Dedifferentiated amniotic fluid mesenchymal stem cell (primary cell): ENCODE data around the gene SORCS2.

Experiments
- DNase-seq: peaks from one replicate; pipeline ENCODE4 v3.0.0-alpha.2; 2016; ENCODE audit errors: extremely low spot score

SORCS2 gene

DNA sequence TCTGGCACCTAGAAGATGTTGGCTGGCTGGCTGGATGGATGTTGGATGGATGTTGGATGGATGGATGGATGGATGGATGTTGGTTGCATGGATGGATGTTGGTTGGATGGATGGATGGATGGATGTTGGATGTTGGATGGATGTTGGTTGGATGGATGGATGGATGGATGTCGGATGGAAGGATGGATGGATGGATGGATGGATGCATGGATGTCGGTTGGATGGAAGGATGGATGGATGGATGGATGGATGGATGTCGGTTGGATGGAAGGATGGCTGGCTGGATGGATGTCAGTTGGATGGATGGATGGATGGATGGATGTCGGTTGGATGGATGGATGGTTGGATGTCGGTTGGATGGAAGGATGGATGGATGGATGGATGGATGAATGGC lies 145.7 kb downstream of the SORCS2 start:
- DNase-seq = no peak

DNA sequence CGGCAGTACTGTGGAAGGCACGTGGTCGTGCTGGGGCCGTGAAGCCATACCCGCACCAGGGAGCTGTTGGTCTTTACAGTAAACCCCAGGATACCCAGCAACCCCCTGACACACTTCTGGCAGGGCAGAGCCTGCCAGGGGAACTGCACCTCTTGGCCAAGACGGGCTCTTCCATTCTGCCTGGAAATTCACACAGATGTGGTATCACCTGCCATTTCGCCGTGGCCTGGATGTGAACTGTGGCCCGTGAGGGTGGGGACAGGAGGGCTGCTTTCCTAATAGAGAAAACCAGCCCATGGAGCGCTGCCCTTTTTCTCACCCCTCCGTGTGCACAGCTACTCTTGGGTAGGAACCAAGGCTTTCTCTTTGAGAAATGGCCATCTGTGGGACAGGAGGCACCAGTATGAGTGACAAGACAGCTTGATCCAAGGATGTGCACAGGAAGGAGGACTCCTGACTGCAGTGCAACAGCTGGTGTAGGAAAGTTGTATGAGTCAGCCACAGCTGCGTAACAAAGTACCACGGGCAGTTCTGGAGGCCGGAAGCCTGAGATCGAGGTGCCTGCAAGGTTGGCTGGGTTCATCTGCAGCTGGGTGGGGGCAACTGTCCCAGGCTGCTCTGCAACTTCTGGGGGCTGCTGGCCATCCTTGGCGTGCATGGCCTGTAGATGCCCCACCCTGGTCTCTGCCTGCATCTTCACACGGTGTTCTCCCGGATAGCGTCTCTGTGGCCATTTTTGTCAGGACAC lies 146.7 kb downstream of the SORCS2 start:
- DNase-seq = no peak

DNA sequence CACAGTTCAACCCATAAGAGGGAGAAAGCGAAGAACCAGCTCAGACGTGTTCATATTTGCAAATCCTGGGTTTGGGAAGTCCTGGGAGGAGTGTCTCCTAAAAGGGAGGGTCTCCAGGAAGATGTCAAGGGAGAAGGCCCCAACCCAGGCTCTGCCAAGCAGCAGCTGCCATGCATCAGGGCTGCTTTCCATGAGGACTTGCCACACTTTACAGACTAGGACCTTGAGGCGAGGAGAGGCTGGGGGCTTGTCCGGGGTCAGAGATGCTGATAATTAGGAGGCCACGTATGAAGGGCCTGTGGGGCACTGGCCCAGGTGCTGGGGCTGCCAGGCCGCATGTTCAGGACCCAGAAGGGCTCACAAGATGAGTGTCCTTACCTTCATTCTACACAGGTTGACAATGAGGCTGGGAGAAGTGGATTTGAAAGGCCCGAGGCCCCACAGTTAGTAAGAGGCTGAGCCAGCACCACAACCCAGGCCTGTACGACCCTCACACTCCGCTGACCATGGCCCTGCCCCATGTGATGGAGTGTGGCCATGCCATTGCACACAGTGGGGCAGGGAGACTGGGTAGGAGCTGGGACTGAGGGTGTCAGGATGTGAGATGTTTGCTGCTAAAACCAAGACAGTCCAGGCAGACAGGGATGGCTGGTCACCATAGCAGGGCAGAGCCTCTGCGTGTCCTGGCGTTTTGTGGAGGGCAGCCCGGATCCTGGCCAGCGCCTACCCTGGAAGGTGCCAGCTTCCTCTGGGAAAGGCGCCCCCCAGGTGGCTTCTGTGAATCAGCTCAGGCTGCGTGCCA lies 147.6 kb downstream of the SORCS2 start:
- DNase-seq = no peak

DNA sequence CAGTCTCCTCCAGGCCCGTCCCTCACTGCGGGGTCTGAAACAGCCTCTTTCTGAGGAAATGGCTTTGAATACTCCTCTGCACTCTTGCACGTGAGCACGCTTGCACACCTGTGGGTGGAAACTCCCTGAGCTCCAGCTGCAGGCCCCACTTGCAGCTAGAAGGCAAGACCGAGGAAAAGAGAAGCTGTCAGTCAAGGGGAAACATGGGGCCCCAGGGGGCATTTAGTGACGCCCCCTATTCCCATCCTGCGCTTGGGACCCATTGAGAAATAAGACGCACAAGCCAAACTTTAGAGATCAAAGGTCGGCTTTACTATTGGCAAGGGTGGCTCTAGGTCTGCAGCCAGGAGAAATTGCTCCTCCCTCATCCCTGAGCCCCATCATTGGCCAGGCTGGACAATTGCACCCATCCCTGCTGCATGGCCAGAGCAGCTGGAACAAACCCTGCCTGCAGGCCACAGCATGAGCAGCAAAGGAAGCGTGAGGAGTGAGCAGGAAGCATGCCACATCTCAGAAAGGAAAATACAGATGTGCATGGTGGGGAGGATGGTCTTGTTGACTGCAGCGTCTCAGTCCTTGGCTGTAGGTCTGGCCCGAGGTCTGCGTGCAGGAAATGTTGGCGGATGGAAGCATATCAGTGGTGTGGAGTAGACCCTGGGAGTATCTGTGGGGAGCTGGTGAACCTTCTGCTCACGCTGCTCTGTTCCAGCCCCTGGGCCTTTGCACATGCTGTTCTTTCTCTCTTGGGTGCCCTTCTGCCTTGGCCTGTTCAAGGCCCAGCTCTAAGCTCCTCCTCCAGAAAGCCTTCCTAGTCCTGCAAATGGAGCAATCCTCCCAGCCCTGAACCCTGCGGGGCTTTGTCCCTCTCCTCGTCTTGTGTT lies 148.5 kb downstream of the SORCS2 start:
- no peak for DNase-seq

DNA sequence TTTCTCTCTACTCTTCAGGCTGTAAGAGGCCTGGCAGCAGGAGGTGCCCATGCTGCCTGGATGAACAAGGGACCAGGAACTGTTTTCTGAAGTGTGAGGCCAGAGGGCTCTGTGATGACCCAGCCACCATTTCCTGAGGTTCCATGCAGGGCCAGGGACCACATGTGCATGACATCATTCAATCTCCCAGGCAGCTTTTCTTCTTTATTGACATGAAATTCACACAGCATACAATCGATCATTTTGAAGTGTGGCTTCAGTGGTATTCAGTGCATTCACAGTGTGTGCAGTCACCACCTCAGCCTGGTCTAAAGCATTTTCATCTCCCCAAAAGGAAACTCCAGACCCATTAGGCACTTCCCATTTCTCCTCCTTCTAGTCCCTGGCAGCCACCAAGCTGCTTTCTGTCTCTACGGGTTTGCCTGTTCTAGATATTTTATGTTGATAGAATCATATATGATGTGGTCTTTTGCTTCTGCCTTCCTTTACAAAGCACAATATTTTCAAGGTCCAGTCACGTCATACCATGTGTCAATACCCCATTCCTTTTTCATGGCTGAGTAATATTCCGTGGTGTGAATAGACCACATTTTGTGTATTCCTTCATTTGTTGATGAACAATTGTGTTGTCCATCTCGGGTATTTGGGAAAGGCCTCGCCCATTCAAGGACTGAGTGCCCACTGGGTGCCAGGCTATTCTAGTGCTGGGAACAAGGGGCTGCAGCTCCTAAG lies 149.3 kb downstream of the SORCS2 start:
- no peak for DNase-seq

DNA sequence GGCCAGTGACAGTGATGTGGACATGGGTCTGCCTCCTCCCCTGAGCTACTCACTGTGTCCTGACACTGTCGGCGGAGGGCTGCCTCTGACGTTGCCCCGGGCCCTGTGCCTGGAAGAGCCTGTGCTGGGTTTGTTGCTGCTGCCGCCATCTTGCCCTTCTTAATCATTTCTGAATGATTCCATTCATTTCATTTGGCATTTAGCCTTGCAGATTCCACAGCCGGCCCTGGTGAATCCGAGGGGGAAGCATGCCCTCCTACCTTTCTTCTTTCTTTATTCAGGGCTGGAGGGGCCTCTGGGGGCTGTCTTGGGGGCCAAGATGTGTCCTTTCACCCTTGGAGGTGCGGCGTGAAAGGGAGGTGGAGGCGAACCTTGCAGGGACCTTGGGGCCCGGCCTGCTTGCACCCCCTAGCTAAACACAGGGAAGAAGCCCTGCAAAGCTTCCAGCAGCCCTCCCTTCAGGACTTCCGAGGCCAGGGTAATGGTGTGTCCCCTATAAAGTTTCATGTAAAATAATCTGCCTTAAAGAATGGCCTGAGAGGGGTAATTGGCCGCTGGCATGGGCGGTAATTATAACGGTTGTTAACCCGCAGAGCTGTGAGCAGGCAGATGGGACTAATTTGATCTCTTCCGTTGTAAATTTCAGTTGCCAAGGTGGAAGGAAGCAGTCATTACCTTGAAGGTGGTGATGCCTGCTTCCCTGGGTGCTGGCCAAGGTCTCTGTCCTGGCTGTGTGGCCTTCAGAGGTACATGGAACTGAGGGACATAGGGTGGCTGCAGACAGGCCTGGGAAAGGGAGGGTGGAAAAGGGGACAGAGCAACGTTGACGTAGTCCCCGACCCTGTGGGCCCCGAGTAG lies 150.1 kb downstream of the SORCS2 start:
- DNase-seq = no peak

DNA sequence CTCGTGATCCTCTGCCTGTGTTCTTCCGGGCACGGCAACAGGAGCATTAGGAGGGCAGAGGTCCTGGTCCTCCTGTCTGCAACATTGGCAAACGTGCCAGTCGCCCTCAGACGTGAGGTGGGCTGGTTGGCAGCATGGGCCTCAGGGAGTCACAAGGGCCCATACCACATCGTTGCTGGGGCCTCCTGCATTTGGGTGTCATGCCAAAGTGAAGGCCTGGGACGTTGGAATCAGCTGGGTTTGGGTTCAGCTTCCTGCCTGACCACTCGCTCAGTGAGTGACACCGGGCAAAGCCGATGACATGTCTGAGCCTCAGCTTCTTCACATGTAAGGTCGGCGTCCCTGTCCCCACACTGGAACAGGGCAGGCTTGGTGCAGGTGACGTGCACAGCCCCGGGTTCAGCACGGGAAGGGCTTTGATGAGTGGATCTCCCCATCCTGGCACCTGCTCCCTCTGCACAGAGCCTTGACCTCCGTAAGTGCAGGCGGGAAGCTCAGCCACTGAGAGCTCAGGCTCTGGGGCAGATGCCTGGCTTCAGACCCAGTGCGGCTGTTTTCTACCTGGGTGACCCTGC lies 150.8 kb downstream of the SORCS2 start:
- no peak for DNase-seq

DNA sequence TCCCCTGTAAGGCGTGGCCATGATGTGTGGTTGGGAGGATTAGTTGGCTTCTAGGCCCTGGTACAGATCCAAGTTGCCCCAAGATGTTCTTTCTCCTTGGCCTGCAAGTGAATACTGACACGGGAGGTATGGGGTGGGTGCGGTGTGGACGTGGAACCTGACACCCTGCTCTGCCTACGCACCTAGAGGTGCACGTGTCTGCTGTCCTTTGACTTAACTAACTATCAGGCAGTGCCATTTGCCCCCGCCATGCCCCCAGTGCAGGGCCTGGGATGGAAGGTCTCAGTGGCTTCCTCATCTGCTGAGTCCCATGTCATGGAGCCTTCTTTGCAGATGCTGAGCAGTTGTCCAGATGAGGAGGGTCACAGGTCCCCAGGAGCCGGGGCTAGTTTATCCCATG lies 151.6 kb downstream of the SORCS2 start:
- DNase-seq = no peak

DNA sequence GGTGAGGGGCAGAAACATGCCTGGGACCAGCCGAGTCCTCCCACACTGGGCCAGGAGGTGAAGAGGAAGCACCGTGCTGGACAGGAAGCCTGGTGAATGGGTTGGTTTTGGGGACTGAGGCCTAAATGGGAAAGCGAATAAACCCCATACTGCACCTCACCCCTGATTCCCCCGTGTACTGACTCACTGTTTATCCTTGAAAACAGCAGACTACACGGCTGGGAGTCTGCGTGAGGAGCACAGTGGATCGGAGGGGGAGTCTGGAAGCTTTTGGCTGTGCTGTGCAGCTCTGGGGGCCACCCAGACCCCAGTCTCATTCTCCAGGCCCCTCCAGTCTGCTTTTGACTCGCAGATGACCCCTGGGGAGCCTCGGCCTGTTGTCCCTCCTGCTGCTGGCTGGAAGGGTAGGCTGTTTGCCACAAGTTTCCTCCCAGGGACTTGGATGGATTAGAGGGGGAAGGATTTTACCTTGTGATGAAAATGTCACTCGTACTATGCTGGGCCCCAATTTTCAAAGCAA lies 152.4 kb downstream of the SORCS2 start:
- no peak for DNase-seq

DNA sequence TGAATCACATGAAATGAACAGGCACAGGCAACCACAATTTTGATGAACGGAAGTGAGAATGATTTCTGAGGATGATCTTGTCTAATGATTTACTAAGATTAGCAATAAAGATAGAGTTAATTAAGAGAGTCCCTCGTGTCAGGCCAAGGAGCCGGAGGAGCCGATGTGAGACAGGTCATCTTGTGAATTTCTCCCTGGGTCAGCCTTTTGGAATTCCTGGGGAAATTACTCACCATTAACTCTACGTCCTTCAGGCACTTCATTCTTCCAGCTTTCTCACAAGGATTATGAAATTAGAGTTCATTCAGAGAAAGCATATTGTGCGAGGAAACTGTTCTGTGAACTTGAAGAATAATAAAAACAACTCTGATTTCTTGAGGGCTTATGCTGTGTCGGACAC lies 155.6 kb downstream of the SORCS2 start:
- no peak for DNase-seq

DNA sequence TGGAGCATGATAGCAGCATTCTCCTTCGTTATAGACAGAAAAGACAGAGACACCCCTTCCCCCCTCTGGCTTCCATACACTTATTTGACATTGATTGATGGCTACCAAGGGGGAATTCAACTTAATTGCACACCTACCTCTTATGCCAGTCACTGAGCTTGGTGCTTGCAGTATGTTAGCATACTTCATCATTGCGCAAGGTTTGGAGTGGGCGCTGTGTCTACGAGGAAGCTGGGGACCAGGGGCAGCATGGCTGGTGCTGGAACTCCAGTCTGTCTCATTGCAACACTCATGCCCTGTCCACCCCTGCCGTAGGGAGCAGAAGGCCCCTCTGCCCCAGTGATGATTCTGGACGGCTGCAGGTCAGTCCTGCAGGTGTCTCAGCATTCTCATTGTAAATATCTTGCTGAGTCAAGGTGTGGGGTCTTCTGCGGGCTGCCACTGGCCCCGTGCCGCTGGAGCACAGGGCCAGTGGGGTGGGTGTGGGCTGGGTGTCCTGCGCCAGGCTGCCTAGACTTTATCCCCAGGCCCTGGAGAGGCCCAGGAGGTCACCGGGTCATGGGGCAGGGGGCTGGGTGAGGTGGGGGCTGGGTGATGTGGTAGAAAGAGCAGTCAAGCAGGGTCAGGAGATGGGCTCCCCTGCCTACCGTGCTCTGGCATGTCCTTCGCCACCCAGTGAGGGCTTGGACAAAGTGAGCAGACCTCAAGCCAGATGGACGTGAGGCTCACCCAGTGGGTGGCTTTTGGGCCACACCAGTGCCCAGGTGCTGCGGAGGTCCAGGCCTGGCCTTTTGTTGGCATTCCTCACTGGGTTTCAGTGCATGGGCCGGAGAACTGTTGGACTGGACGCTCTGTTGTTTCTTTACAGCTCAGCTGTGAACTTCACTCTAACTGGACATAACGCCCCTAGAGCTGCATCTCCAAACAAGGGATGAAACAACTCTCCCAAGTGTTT lies 156.9 kb downstream of the SORCS2 start:
- no peak for DNase-seq

DNA sequence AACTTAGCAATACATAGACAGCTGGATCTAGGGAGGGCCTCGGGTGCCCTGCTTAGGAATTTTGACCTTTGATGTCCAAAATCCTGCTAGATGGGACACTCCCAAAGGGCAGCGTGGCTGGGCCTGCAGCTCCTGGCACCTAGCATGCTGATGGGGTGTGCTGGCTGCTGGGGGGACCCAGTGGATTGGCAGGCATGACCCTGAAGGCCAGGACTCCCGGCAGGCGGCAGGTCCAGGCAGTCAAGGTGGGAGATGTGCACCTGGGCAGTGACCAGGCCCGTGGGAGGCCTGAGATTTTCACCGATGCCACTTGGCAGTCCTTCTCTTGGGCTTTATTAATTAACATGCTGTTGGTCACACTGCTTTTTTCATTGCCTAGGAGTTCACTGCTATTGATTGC lies 158.1 kb downstream of the SORCS2 start:
- DNase-seq = no peak

DNA sequence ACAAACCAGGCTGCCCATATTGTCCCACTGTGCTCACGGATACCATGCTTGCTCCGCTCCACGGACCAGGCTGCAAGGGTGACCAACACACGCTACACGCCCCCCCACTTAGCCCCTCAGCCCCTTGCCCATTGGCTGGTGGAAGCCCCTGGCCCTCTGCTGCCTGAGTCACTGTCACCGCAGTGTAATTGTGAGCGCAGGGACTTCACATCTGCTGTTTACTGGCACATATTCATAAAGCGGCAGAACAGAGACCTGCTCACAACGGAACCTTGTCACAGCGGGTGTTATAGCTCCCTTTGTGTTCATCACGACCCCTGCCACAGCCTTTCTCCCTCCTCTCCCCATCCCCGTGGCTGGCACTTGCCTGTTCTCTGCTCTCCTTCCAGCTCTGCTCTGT lies 158.7 kb downstream of the SORCS2 start:
- DNase-seq = no peak

DNA sequence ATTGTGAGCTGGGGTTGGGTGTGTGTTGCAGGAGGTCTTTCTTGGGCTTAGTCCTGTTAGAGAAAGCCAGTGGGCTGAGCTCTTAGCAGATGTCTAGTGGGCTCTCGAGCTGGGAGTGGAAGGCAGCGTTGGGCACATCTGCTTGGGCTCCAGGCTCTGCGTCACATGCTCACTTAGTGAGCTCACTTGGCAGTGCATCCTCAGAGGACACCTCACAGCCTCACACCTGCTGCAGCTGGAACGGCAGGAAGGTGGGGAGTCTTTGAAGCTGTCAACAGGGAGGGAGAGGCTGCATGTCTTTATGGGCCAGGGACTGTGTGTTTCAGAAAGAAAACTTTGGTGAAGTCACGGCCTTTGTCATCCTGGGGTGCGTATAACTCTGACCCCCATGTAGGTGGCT lies 160.1 kb downstream of the SORCS2 start:
- DNase-seq = no peak

DNA sequence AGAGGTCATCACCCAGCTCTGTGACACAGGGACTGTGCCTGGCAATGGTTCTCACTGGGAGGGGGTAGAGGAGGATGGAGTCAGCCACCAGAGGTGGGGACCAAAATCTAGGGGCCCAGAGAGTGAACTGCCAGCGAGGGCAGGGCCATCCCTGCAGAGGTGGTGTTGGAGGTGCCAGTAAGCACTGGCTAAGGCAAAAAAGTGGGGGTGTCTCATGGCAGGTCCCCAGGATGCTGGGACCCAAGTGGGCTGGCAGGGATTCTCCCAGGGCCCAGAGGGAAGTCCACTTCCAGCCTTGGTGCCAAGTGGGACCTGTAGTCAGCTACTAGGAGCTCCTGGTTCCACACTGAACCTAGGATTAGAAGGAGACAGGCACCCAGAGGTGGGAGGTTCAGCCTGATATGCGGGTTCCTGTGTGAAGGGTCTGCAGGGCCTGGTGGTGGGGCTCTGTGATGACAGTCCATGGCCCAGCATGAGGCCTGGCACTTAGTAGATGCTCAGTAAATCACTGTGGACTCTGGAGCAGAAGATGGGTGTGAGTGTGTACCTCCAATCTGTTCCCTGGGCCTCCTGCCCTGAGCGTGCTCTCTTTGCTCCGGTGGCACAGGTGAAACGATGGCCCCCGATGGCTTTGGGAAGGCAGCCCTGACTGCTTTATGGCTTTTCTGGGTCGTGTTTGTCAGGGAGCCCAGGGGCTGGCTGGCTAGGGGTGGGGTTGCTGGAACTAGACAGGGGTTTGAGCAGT lies 160.9 kb downstream of the SORCS2 start:
- DNase-seq = no peak

DNA sequence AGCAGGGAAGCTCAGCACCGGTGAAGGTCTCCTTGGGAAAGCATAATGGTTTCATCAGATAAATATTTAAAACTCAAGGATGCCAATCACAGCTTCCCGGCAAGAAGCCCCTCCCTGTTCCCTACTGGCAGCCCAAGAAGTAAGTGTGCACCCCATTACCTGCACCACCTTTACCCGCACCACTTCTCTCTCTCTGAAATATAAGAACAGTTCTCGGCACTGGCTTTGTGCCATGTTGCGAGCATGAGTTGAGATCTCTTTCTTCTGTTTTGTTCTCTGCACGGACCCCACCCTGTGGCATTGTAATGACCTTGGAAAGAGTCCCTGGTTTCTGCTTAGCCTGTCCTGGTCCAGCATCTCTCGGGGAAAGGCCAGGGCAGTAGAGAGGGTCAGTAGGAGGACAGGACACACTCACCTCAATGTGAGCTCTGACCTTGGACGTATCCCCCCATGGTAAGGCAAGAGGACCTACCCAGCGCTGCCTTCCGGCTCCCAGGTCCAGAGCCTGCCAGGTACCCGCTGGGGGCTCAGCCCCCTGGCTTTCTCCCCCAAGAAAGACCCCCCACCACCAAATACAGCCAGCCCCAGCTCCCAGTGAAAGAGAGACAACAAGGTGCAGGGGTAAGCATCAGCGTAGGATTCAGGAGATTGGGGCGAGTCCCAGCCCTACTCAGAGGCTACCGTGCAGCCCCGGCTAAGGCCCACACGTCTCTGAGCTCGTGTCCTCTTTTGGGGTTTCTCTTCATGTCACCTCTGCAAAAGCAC lies 161.7 kb downstream of the SORCS2 start:
- DNase-seq = no peak

DNA sequence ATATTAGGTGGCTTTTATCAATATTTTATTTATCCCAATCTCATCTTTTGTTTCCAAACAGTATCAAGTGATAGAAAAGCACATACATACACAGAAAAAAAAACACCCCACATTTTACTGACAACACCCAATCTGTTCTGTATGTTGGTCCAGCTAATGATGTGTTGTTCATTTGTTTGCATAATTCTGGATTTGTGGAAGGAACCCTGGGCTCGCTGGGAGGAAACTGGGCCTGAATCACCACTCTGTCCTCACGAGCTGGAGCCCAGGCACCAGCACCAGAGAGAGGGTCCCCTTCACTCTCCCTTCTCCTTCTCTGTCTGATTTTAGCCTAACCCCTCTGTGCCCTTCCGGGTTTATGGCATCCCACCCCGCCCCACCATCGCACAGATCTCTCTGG lies 162.6 kb downstream of the SORCS2 start:
- DNase-seq = no peak

DNA sequence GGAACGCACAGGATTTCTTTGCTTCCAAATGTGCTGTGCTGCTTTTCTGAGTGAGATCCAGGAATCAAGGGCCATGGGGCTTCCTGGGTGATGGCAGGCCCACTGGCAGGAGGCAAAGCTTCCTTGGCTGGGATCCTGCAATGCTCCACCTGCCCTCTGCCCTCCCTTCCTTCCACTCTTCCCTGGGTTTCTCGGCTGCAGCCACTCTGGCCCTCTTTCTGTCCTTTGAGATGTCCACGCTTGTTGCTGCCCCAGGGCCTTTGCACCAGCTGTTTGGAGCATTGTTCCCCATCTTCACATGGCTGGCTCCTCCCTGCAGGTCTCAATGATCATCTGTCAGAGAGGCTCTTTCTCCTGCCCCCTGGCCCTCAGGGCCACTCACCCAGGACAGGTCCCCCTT lies 163.5 kb downstream of the SORCS2 start:
- no peak for DNase-seq
